Astrocyte (in vitro differentiated cells and primary cell): ENCODE data around the gene ITGB3. TPM values are rescaled to one million over a fixed set of nuclear protein-coding genes. Genes with fewer than 3 reads are reported as not detected.

Experiments
- DNase-seq: peaks from one replicate; pipeline ENCODE4 v3.0.0-alpha.2; 2010; ENCODE audit warnings: low read depth
- FAIRE-seq: peaks from 2 replicates; lab custom pipeline; 2011; peaks lifted over from hg19 to GRCh38; lab: Jason Lieb, UNC
- H2AFZ ChIP-seq: 2 replicates; pipeline ENCODE4 v1.6.0; 2012; ENCODE audit warnings: low read depth, low read length, inconsistent platforms
- H3K27ac ChIP-seq: 2 replicates; pipeline ENCODE4 v1.5.1; 2011; ENCODE audit warnings: low read depth, low read length, inconsistent platforms
- H3K27me3 ChIP-seq: 2 replicates; pipeline ENCODE4 v1.6.0; 2011; ENCODE audit warnings: low read length, inconsistent platforms; ENCODE audit not compliant: insufficient read depth
- H3K36me3 ChIP-seq: 2 replicates; pipeline ENCODE4 v1.5.1; 2011; ENCODE audit warnings: low read length, inconsistent platforms; ENCODE audit not compliant: insufficient read depth
- H3K4me1 ChIP-seq: 2 replicates; pipeline ENCODE4 v1.5.1; 2011; ENCODE audit warnings: low read length, inconsistent platforms; ENCODE audit not compliant: insufficient read depth
- H3K4me2 ChIP-seq: 2 replicates; pipeline ENCODE4 v1.6.0; 2012; ENCODE audit warnings: low read length, inconsistent platforms
- H3K4me3 ChIP-seq: 2 replicates; pipeline ENCODE4 v1.5.1; 2011; ENCODE audit warnings: low read depth, mild to moderate bottlenecking, low read length, inconsistent platforms; ENCODE audit not compliant: insufficient read depth
- H3K79me2 ChIP-seq: 2 replicates; pipeline ENCODE4 v1.6.0; 2012; ENCODE audit warnings: mild to moderate bottlenecking, low read length, inconsistent platforms; ENCODE audit not compliant: insufficient read depth
- H3K9ac ChIP-seq: 2 replicates; pipeline ENCODE4 v1.6.0; 2012; ENCODE audit warnings: mild to moderate bottlenecking, low read length, inconsistent platforms
- H3K9me3 ChIP-seq: 2 replicates; pipeline ENCODE4 v1.5.1; 2012; ENCODE audit warnings: low read depth, mild to moderate bottlenecking, low read length, inconsistent platforms; ENCODE audit not compliant: insufficient read depth
- H4K20me1 ChIP-seq: 2 replicates; pipeline ENCODE4 v1.6.0; 2012; ENCODE audit warnings: low read length, inconsistent platforms; ENCODE audit not compliant: insufficient read depth
- H3K27ac Mint-ChIP-seq: one replicate; pipeline ENCODE4 v1.8.0; 2021; ENCODE audit warnings: mild to moderate bottlenecking, mixed read lengths; ENCODE audit not compliant: unreplicated experiment
- H3K27me3 Mint-ChIP-seq: one replicate; pipeline ENCODE4 v1.8.0; 2021; ENCODE audit warnings: low read depth, mixed read lengths; ENCODE audit not compliant: unreplicated experiment
- H3K36me3 Mint-ChIP-seq: one replicate; pipeline ENCODE4 v1.8.0; 2021; ENCODE audit warnings: low read depth, mixed read lengths; ENCODE audit not compliant: unreplicated experiment
- H3K4me1 Mint-ChIP-seq: one replicate; pipeline ENCODE4 v1.8.0; 2021; ENCODE audit warnings: low read depth, mixed read lengths; ENCODE audit not compliant: unreplicated experiment
- H3K4me3 Mint-ChIP-seq: one replicate; pipeline ENCODE4 v1.8.0; 2021; ENCODE audit warnings: mild to moderate bottlenecking, moderate library complexity, mixed read lengths; ENCODE audit not compliant: unreplicated experiment
- H3K9me3 Mint-ChIP-seq: one replicate; pipeline ENCODE4 v1.8.0; 2021; ENCODE audit warnings: mild to moderate bottlenecking, mixed read lengths; ENCODE audit not compliant: unreplicated experiment
- EZH2 ChIP-seq: IDR thresholded peaks from 2 replicates; pipeline ENCODE4 v1.6.1; 2012; ENCODE audit warnings: mild to moderate bottlenecking, low read length, inconsistent platforms; ENCODE audit not compliant: insufficient read depth
- total RNA-seq: library from RNA; stranded (reverse); gene quantifications from 2 replicates; pipeline ENCODE4 v1.2.1, GENCODE V29; 2021
- TF ChIP-seq, protein P1 (sequence below): IDR thresholded peaks from 2 replicates; pipeline ENCODE4 v1.5.1; 2011; ENCODE audit warnings: low read depth, mild to moderate bottlenecking, inconsistent platforms, low read length, moderate library complexity; ENCODE audit not compliant: insufficient read depth

The ITGB3 gene
- total RNA-seq, 1 donor from 2014 or later, result 44.0 TPM

- H3K4me2 ChIP-seq, result peak overlapping the region; percentile 29
- H3K79me2 ChIP-seq, result no peaks in the 10 kb centered on the region
- H3K4me3 ChIP-seq, result no peak overlapping the region
- no peak for FAIRE-seq
- no peak for TF ChIP-seq EZH2
- TF ChIP-seq, protein P1, sequence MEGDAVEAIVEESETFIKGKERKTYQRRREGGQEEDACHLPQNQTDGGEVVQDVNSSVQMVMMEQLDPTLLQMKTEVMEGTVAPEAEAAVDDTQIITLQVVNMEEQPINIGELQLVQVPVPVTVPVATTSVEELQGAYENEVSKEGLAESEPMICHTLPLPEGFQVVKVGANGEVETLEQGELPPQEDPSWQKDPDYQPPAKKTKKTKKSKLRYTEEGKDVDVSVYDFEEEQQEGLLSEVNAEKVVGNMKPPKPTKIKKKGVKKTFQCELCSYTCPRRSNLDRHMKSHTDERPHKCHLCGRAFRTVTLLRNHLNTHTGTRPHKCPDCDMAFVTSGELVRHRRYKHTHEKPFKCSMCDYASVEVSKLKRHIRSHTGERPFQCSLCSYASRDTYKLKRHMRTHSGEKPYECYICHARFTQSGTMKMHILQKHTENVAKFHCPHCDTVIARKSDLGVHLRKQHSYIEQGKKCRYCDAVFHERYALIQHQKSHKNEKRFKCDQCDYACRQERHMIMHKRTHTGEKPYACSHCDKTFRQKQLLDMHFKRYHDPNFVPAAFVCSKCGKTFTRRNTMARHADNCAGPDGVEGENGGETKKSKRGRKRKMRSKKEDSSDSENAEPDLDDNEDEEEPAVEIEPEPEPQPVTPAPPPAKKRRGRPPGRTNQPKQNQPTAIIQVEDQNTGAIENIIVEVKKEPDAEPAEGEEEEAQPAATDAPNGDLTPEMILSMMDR, result no peak
- peaks cover 23% of the 10 kb centered on the region for H3K4me1 ChIP-seq
- Mint-ChIP-seq H3K4me1 (peaks cover 45% of the 10 kb centered on the region), H3K36me3 (no peaks in the 10 kb centered on the region), H3K27me3 (no peaks in the 10 kb centered on the region), H3K9me3 (no peaks in the 10 kb centered on the region), H3K27ac (peak overlapping the region; percentile 98), H3K4me3 (peak overlapping the region; percentile 9)
- peak overlapping the region; percentile 42 for H2AFZ ChIP-seq
- peak overlapping the region; percentile 2 for H3K9ac ChIP-seq
- no peaks in the 10 kb centered on the region for H3K27me3 ChIP-seq
- H3K36me3 ChIP-seq, result no peaks in the 10 kb centered on the region
- H4K20me1 ChIP-seq, result no peaks in the 10 kb centered on the region
- H3K27ac ChIP-seq, result peak overlapping the region; percentile 7
- H3K9me3 ChIP-seq, result no peaks in the 10 kb centered on the region
- peak; percentile 55 for DNase-seq
Observed at GRCh38 chr17:47204722-47205418, 48.8 kb upstream of the ITGB3 start.

DNA sequence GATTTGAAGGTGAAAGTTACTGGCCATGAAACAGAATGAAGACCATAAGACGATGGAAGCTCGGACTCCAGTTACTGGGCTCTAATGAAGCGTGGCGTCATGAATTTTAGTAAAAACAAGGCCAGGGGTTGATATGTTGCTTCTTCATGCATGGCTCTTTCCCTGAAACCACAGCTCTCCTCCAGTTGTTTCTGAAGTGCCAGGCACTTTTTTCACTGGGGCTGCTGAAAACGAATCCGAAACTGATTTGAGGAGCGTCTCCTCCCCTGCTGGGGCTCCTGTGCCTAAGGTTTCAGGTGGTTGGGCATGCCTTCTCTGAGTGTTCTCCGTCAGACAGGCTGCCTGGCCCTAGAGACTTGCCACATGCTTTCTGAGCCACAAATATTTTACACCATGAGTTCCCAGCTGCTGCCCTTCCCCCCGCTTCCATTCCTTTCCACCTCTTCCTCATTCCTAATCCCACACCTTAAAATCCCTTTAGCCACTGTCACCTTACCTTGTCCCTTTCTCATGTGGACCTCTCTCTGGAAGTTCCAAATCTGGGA, 48.1 kb upstream of the ITGB3 start:
- no peak for FAIRE-seq

More for the DNA sequence above, 48.1 kb upstream of the ITGB3 start:
- Mint-ChIP-seq H3K27ac (peak overlapping the region; percentile 98), H3K4me3 (peak overlapping the region; percentile 18), H3K27me3 (no peaks in the 10 kb centered on the region), H3K36me3 (no peaks in the 10 kb centered on the region), H3K9me3 (no peaks in the 10 kb centered on the region), H3K4me1 (peaks cover 51% of the 10 kb centered on the region)
- Histone ChIP-seq H4K20me1 (no peaks in the 10 kb centered on the region), H3K9ac (peak overlapping the region; percentile 2), H3K4me3 (no peak overlapping the region), H3K4me1 (peaks cover 23% of the 10 kb centered on the region), H3K27ac (peak overlapping the region; percentile 7), H3K36me3 (no peaks in the 10 kb centered on the region), H3K9me3 (no peaks in the 10 kb centered on the region), H3K4me2 (peak overlapping the region; percentile 29), H3K27me3 (no peaks in the 10 kb centered on the region), H3K79me2 (no peaks in the 10 kb centered on the region), H2AFZ (peak overlapping the region; percentile 42)
- TF ChIP-seq EZH2, result no peak
- TF ChIP-seq, protein P1, result no peak
- peak; percentile 86 for DNase-seq
